ENCODE measurements around the gene RET.

DNA sequence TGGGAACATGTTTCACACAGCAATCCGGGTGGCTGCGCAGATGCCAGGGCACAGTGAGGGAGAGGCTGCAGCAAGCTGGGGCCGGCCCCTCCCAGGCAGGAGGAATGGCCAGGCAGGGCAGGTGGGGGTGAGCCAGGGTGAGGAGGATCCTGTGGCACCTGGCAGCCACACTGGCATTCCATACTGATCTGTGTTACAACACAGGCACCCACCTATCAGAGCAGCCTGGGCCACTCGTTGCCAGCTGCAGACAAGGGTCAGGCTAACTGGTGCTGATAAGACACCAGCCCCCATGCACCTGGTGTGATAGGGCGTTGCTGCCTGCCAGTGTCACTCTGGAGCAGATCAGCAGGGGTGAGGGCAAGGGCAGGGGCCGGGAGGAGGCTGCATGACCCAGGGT, 16.6 kb upstream of the RET start:
- no peak for TF ChIP-seq POLR2A (IDR thresholded peaks at IDR 0.05)
- TF ChIP-seq, protein P1, sequence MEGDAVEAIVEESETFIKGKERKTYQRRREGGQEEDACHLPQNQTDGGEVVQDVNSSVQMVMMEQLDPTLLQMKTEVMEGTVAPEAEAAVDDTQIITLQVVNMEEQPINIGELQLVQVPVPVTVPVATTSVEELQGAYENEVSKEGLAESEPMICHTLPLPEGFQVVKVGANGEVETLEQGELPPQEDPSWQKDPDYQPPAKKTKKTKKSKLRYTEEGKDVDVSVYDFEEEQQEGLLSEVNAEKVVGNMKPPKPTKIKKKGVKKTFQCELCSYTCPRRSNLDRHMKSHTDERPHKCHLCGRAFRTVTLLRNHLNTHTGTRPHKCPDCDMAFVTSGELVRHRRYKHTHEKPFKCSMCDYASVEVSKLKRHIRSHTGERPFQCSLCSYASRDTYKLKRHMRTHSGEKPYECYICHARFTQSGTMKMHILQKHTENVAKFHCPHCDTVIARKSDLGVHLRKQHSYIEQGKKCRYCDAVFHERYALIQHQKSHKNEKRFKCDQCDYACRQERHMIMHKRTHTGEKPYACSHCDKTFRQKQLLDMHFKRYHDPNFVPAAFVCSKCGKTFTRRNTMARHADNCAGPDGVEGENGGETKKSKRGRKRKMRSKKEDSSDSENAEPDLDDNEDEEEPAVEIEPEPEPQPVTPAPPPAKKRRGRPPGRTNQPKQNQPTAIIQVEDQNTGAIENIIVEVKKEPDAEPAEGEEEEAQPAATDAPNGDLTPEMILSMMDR (IDR thresholded peaks at IDR 0.05), result no peak
- no peak for TF ChIP-seq POLR2AphosphoS5 (IDR thresholded peaks at IDR 0.05)
- no peak for TF ChIP-seq EP300 (IDR thresholded peaks at IDR 0.05)
